ENCODE results near the gene FASTK.
"Not testable (repeated sequence)": the region's sequence is repeated elsewhere in the genome, so short reads cannot be mapped to it uniquely, and the experiment has no call there.

Gene FASTK

GRCh38 chr7:151045967-151046366 is 34.6 kb downstream of the FASTK start:
- DNase-seq (ENCODE audit: insufficient read length, low spot score): no peak
- FAIRE-seq: no peak
- TF ChIP-seq PAX5 (IDR thresholded peaks at IDR 0.05; ENCODE audit: insufficient read depth, low read length, severe bottlenecking): no peak
- no peak for TF ChIP-seq POU2F2 (IDR thresholded peaks at IDR 0.05; ENCODE audit: low read depth, low read length)
- TF ChIP-seq POLR2AphosphoS5 (IDR thresholded peaks at IDR 0.05; ENCODE audit: low read depth, low read length): no peak
- TF ChIP-seq POLR2A (IDR thresholded peaks at IDR 0.05; ENCODE audit: low read depth, low read length): no peak
- TF ChIP-seq TAF1 (IDR thresholded peaks at IDR 0.05; ENCODE audit: low read depth, low read length): no peak
- TF ChIP-seq SPI1 (IDR thresholded peaks at IDR 0.05; ENCODE audit: low read depth, low read length): no peak

GRCh38 chr7:151045262-151045661 is 35.3 kb downstream of the FASTK start:
- no peak for FAIRE-seq

GRCh38 chr7:151043959-151044358 is 36.6 kb downstream of the FASTK start:
- DNase-seq (ENCODE audit: insufficient read length, low spot score) (no peak), FAIRE-seq (no peak)
- TF ChIP-seq POLR2AphosphoS5 (IDR thresholded peaks at IDR 0.05; ENCODE audit: low read depth, low read length) (no peak), PAX5 (IDR thresholded peaks at IDR 0.05; ENCODE audit: insufficient read depth, low read length, severe bottlenecking) (no peak), POLR2A (IDR thresholded peaks at IDR 0.05; ENCODE audit: low read depth, low read length) (no peak), SPI1 (IDR thresholded peaks at IDR 0.05; ENCODE audit: low read depth, low read length) (no peak), TAF1 (IDR thresholded peaks at IDR 0.05; ENCODE audit: low read depth, low read length) (no peak), POU2F2 (IDR thresholded peaks at IDR 0.05; ENCODE audit: low read depth, low read length) (no peak)

More at GRCh38 chr7:151045262-151045661, 35.3 kb downstream of the FASTK start:
- no peak for TF ChIP-seq POLR2AphosphoS5 (IDR thresholded peaks at IDR 0.05; ENCODE audit: low read depth, low read length)
- DNase-seq (ENCODE audit: insufficient read length, low spot score): no peak

- FAIRE-seq; DNase-seq (ENCODE audit: insufficient read length, low spot score): not testable (repeated sequence)
Observed at GRCh38 chr7:151043449-151043848, 37.2 kb downstream of the FASTK start.

- FAIRE-seq: no peak
- no peak for DNase-seq (ENCODE audit: insufficient read length, low spot score)
- no peak for TF ChIP-seq POU2F2 (IDR thresholded peaks at IDR 0.05; ENCODE audit: low read depth, low read length)
- TF ChIP-seq TAF1 (IDR thresholded peaks at IDR 0.05; ENCODE audit: low read depth, low read length): no peak
- TF ChIP-seq PAX5 (IDR thresholded peaks at IDR 0.05; ENCODE audit: insufficient read depth, low read length, severe bottlenecking): no peak
- no peak for TF ChIP-seq POLR2A (IDR thresholded peaks at IDR 0.05; ENCODE audit: low read depth, low read length)
- TF ChIP-seq SPI1 (IDR thresholded peaks at IDR 0.05; ENCODE audit: low read depth, low read length): no peak
- TF ChIP-seq POLR2AphosphoS5 (IDR thresholded peaks at IDR 0.05; ENCODE audit: low read depth, low read length): no peak
Observed at GRCh38 chr7:151040616-151041375, 39.8 kb downstream of the FASTK start.

- FAIRE-seq: no peak
- DNase-seq (ENCODE audit: insufficient read length, low spot score): no peak
- TF ChIP-seq POLR2A (IDR thresholded peaks at IDR 0.05; ENCODE audit: low read depth, low read length): no peak
- TF ChIP-seq TAF1 (IDR thresholded peaks at IDR 0.05; ENCODE audit: low read depth, low read length): no peak
- TF ChIP-seq POU2F2 (IDR thresholded peaks at IDR 0.05; ENCODE audit: low read depth, low read length): no peak
- TF ChIP-seq SPI1 (IDR thresholded peaks at IDR 0.05; ENCODE audit: low read depth, low read length): no peak
- no peak for TF ChIP-seq POLR2AphosphoS5 (IDR thresholded peaks at IDR 0.05; ENCODE audit: low read depth, low read length)
- no peak for TF ChIP-seq PAX5 (IDR thresholded peaks at IDR 0.05; ENCODE audit: insufficient read depth, low read length, severe bottlenecking)
Observed at GRCh38 chr7:151039850-151040548, 40.6 kb downstream of the FASTK start.

- TF ChIP-seq SPI1 (IDR thresholded peaks at IDR 0.05; ENCODE audit: low read depth, low read length) (no peak), PAX5 (IDR thresholded peaks at IDR 0.05; ENCODE audit: insufficient read depth, low read length, severe bottlenecking) (no peak)
- no peak for DNase-seq (ENCODE audit: insufficient read length, low spot score)
- FAIRE-seq: no peak
Observed at GRCh38 chr7:151038951-151039849, 41.4 kb downstream of the FASTK start.

- no peak for FAIRE-seq
- TF ChIP-seq POU2F2 (IDR thresholded peaks at IDR 0.05; ENCODE audit: low read depth, low read length) (no peak), SPI1 (IDR thresholded peaks at IDR 0.05; ENCODE audit: low read depth, low read length) (no peak), PAX5 (IDR thresholded peaks at IDR 0.05; ENCODE audit: insufficient read depth, low read length, severe bottlenecking) (no peak), POLR2A (IDR thresholded peaks at IDR 0.05; ENCODE audit: low read depth, low read length) (no peak), TAF1 (IDR thresholded peaks at IDR 0.05; ENCODE audit: low read depth, low read length) (no peak), POLR2AphosphoS5 (IDR thresholded peaks at IDR 0.05; ENCODE audit: low read depth, low read length) (no peak)
- DNase-seq (ENCODE audit: insufficient read length, low spot score): no peak
Observed at GRCh38 chr7:151035902-151036301, 44.7 kb downstream of the FASTK start.

GRCh38 chr7:151035026-151035717 is 45.4 kb downstream of the FASTK start:
- TF ChIP-seq PAX5 (IDR thresholded peaks at IDR 0.05; ENCODE audit: insufficient read depth, low read length, severe bottlenecking) (no peak), POLR2AphosphoS5 (IDR thresholded peaks at IDR 0.05; ENCODE audit: low read depth, low read length) (no peak), SPI1 (IDR thresholded peaks at IDR 0.05; ENCODE audit: low read depth, low read length) (no peak), POLR2A (IDR thresholded peaks at IDR 0.05; ENCODE audit: low read depth, low read length) (no peak), TAF1 (IDR thresholded peaks at IDR 0.05; ENCODE audit: low read depth, low read length) (no peak), POU2F2 (IDR thresholded peaks at IDR 0.05; ENCODE audit: low read depth, low read length) (no peak)
- no peak for DNase-seq (ENCODE audit: insufficient read length, low spot score)
- FAIRE-seq: no peak

Measured in GM12891 (cell line).